SK-N-MC (cell line): ENCODE data around the gene IFNGR2.

ENCODE experiments used
- EZH2 ChIP-seq: fragments of 200-600 bp; sonication (generic); IDR thresholded peaks from one replicate; pipeline ENCODE4 v1.6.1; 2017; ENCODE audit warnings: antibody characterized with exemption
- FOXP2 ChIP-seq: optimal IDR thresholded peaks from 2 replicates; pipeline ENCODE3; 2011; ENCODE audit warnings: mild to moderate bottlenecking, moderate library complexity; ENCODE audit not compliant: insufficient read depth; ENCODE audit errors: extremely low read length, control extremely low read depth
- POLR2AphosphoS5 ChIP-seq: IDR thresholded peaks from 2 replicates; pipeline ENCODE4 v1.6.1; 2012; ENCODE audit warnings: mild to moderate bottlenecking, low read depth, low read length, borderline replicate concordance

DNA sequence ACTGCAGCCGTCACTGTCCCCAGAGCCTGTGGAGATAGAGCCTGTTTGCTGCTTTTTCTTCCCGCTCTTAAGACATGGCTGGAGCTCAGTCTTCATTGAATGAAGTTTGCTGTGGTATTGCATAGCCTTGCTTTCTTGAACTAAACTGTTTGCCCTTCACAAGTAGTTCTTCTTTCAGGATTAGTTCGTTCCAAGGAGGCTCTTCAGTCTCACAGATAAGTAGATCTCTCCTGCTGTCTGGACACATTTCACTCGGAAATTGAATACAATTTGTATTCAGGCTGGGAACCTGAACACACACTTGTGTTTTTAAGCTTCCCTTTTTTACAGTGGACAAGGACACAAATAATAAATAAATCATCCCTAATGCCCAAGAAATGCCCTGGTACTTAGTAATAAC is 43.8 kb upstream of the IFNGR2 start:
- no peak for TF ChIP-seq EZH2
- no peak for TF ChIP-seq POLR2AphosphoS5
- no peak for TF ChIP-seq FOXP2
